Ascending aorta (tissue), 2 donors: ENCODE results near the gene SERPINI2. TPM values are rescaled to one million over a fixed set of nuclear protein-coding genes. Genes with fewer than 3 reads are reported as not detected.
"Not testable (repeated sequence)": the region's sequence is repeated elsewhere in the genome, so short reads cannot be mapped to it uniquely, and the experiment has no call there.

Source experiments
- DNase-seq, 2 donors: peaks; one replicate each; pipeline ENCODE4 v3.0.0-alpha.2; 2019; ENCODE audit warnings: low spot score in 2 of 2
- H3K27ac ChIP-seq, 2 donors: fragments of 200-600 bp; sonication (generic); one replicate each; pipeline ENCODE4 v1.5.1; 2016 to 2017; ENCODE audit warnings: mild to moderate bottlenecking in 1 of 2
- H3K27me3 ChIP-seq: fragments of 200-600 bp; sonication (generic); one replicate; pipeline ENCODE4 v1.5.1; 2017
- H3K36me3 ChIP-seq, 2 donors: fragments of 200-600 bp; sonication (generic); one replicate each; pipeline ENCODE4 v1.5.1; 2016
- H3K4me1 ChIP-seq, 2 donors: fragments of 200-600 bp; sonication (generic); one replicate each; pipeline ENCODE4 v1.5.1; 2016 to 2017; ENCODE audit warnings: mild to moderate bottlenecking in 1 of 2
- H3K4me3 ChIP-seq, 2 donors: fragments of 200-600 bp; sonication (generic); one replicate each; pipeline ENCODE4 v1.5.1; 2016 to 2017; ENCODE audit warnings: mild to moderate bottlenecking in 1 of 2
- H3K9me3 ChIP-seq, 2 donors: fragments of 200-600 bp; sonication (generic); one replicate each; pipeline ENCODE4 v1.5.1; 2016
- CTCF ChIP-seq, 3 experiments: fragments of 200-600 bp in 2 of 3; fragments of 450-650 bp in 1 of 3; sonication (generic) in 2 of 3; IDR thresholded peaks; one replicate each; pipeline ENCODE4 v1.5.1; 2016 to 2019; ENCODE audit warnings: antibody characterized with exemption in 3 of 3, mild to moderate bottlenecking in 1 of 3, moderate library complexity in 1 of 3
- intact Hi-C: fragments of 100-400 bp; cut with DNase I; formaldehyde crosslinking; loops from one replicate; pipeline ENCODE4 v1.15.1; 2023
- total RNA-seq: library from RNA; depleted of rRNA; stranded (reverse); fragments of >200 nt; gene quantifications from one replicate; pipeline ENCODE4 v1.1.0, GENCODE V29; 2016

SERPINI2 gene
- total RNA-seq, 1 donor from 2014 or later = not detected

GRCh38 chr3:167445491-167445890 lies 28.4 kb downstream of the SERPINI2 start:
- Histone ChIP-seq H3K4me1 (no peaks in the 10 kb centered on the region), H3K9me3 (no peaks in the 10 kb centered on the region), H3K36me3 (no peaks in the 10 kb centered on the region), H3K27me3 (no peaks in the 10 kb centered on the region), H3K27ac (no peak overlapping the region), H3K4me3 (no peak overlapping the region)
- DNase-seq = no peak
- intact Hi-C loops = no loop called here
- TF ChIP-seq CTCF (IDR thresholded peaks at IDR 0.05) = no peak

GRCh38 chr3:167441256-167441655 lies 32.6 kb downstream of the SERPINI2 start:
- no peak for DNase-seq
- Histone ChIP-seq H3K9me3 (no peaks in the 10 kb centered on the region), H3K36me3 (no peaks in the 10 kb centered on the region), H3K4me3 (no peak overlapping the region), H3K27ac (no peak overlapping the region), H3K27me3 (no peaks in the 10 kb centered on the region), H3K4me1 (no peaks in the 10 kb centered on the region)
- TF ChIP-seq CTCF (IDR thresholded peaks at IDR 0.05) = no peak
- intact Hi-C loops = no loop called here

- H3K4me3 ChIP-seq = no peak overlapping the region
- no peaks in the 10 kb centered on the region for H3K27me3 ChIP-seq
- no peak overlapping the region for H3K27ac ChIP-seq
- no peaks in the 10 kb centered on the region for H3K36me3 ChIP-seq
- H3K9me3 ChIP-seq = no peaks in the 10 kb centered on the region
- no peak for DNase-seq
- no peak for TF ChIP-seq CTCF (IDR thresholded peaks at IDR 0.05)
- intact Hi-C loops = no loop called here
- no peaks in the 10 kb centered on the region for H3K4me1 ChIP-seq
These were observed 36.3 kb downstream of the SERPINI2 start for GRCh38 chr3:167437428-167438139.

GRCh38 chr3:167426962-167427361 lies 46.9 kb downstream of the SERPINI2 start:
- H3K27ac ChIP-seq, intact Hi-C loops, H3K27me3 ChIP-seq, H3K4me1 ChIP-seq, H3K9me3 ChIP-seq, DNase-seq, H3K36me3 ChIP-seq, H3K4me3 ChIP-seq: not testable (repeated sequence)

- H3K4me3 ChIP-seq, DNase-seq, H3K27ac ChIP-seq, H3K4me1 ChIP-seq, intact Hi-C loops, H3K9me3 ChIP-seq, H3K27me3 ChIP-seq, H3K36me3 ChIP-seq: not testable (repeated sequence)
These were observed 51.4 kb downstream of the SERPINI2 start for GRCh38 chr3:167422396-167422795.

GRCh38 chr3:167409611-167410010 lies 64.2 kb downstream of the SERPINI2 start:
- intact Hi-C loops = no loop called here
- Histone ChIP-seq H3K36me3 (no peaks in the 10 kb centered on the region), H3K4me1 (no peaks in the 10 kb centered on the region), H3K27ac (no peak overlapping the region), H3K4me3 (no peak overlapping the region), H3K27me3 (no peaks in the 10 kb centered on the region), H3K9me3 (no peaks in the 10 kb centered on the region)
- TF ChIP-seq CTCF (IDR thresholded peaks at IDR 0.05) = no peak
- DNase-seq = no peak
